Right ventricle myocardium superior (tissue), 1 donor: Measurements from ENCODE around the gene KIAA0040. TPM values are rescaled to one million over a fixed set of nuclear protein-coding genes. Genes with fewer than 3 reads are reported as not detected.
"Not testable (repeated sequence)": the region's sequence is repeated elsewhere in the genome, so short reads cannot be mapped to it uniquely, and the experiment has no call there.

Experiments used
- ATAC-seq: fragments of 200-7000 bp; cut with Tn5 transposase; one replicate; pipeline ENCODE4 v1.9.1; 2020; ENCODE audit warnings: mild to moderate bottlenecking; ENCODE audit not compliant: poor library complexity
- DNase-seq: peaks from one replicate; pipeline ENCODE4 v3.0.0-alpha.2; 2020
- intact Hi-C: fragments of 100-400 bp; cut with DNase I; formaldehyde crosslinking; loops from one replicate; pipeline ENCODE4 v1.11.2; 2022
- total RNA-seq: library from RNA; stranded (reverse); fragmentation: NEBNext Ultra II Directional; extraction: Animal tissue kit (Norgen Biotek cat#: 25700); gene quantifications from one replicate; pipeline ENCODE4 v1.2.1, GENCODE V29; 2021
- donor health status: DM: no; HTN: yes; CAD: no; lungs with severe emphysema.

The KIAA0040 gene
- total RNA-seq, 1 donor from 2014 or later, result 15.4 TPM

GRCh38 chr1:175126347-175126746 lies 66.2 kb downstream of the KIAA0040 start:
- DNase-seq (no peak), ATAC-seq (no peak)
- intact Hi-C loops, result loop anchor here (5.0 kb wide), 1 partner anchor 94 kb away; no protein-coding TSS in a partner anchor

GRCh38 chr1:175124861-175125260 lies 67.7 kb downstream of the KIAA0040 start:
- DNase-seq (no peak), ATAC-seq (peak; percentile 48)
- intact Hi-C loops, result loop anchor here (5.0 kb wide), 1 partner anchor 93 kb away; no protein-coding TSS in a partner anchor

GRCh38 chr1:175120511-175120910 lies 72.1 kb downstream of the KIAA0040 start:
- no peak for ATAC-seq
- DNase-seq, result no peak
- intact Hi-C loops, result no loop called here

- DNase-seq (no peak), ATAC-seq (no peak)
- intact Hi-C loops, result no loop called here
Observed at GRCh38 chr1:175118375-175119367, 73.9 kb downstream of the KIAA0040 start.

GRCh38 chr1:175116903-175117302 lies 75.7 kb downstream of the KIAA0040 start:
- ATAC-seq (no peak), DNase-seq (no peak)
- intact Hi-C loops, result no loop called here

- DNase-seq, result no peak
- ATAC-seq, result no peak
- intact Hi-C loops, result no loop called here
Observed at GRCh38 chr1:175116210-175116798, 76.3 kb downstream of the KIAA0040 start.

- DNase-seq, result no peak
- ATAC-seq, result no peak
- intact Hi-C loops, result no loop called here
Observed at GRCh38 chr1:175114996-175115395, 77.6 kb downstream of the KIAA0040 start.

GRCh38 chr1:175108331-175108820 lies 84.2 kb downstream of the KIAA0040 start:
- ATAC-seq, DNase-seq, intact Hi-C loops: not testable (repeated sequence)

Other genes starting within 250 kb of the KIAA0040 start
- gene CACYBP, start 192.8 kb downstream of the KIAA0040 start, total RNA-seq, result 101 TPM
- gene MRPS14, start 169.4 kb downstream of the KIAA0040 start, total RNA-seq, result 27.8 TPM
- 0.08 TPM for gene TNN, start 124.9 kb downstream of the KIAA0040 start, total RNA-seq